ENCODE data around the gene USF3. TPM values are rescaled to one million over a fixed set of nuclear protein-coding genes. Genes with fewer than 3 reads are reported as not detected.

USF3 gene
- total and polyA plus RNA-seq, 2 of the 13 experiments (the other 11 are each of a cell fraction or from before 2014, with no cell fraction given): 6.3 to 15.2 TPM

- no peak for TF ChIP-seq ARID3A (IDR thresholded peaks at IDR 0.05; ENCODE audit: low read depth, low read length)
- no peak for TF ChIP-seq ZFAT (CRISPR knock-in tag; conservative IDR thresholded peaks at IDR 0.05)
- TF ChIP-seq ZFX (CRISPR knock-in tag; IDR thresholded peaks at IDR 0.05; ENCODE audit: low read depth): 0 out of 2 replicates have a peak, but pooled peaks have one; percentile 5
- TF ChIP-seq SOX13 (IDR thresholded peaks at IDR 0.05): peak; percentile 86
- TF ChIP-seq SOX13 (CRISPR knock-in tag; conservative IDR thresholded peaks at IDR 0.05 in 1 of 2, IDR thresholded peaks at IDR 0.05 in 1 of 2): peak in 1 of 2 experiments; percentile 6; a peak in 1 of 4 replicates
- no peak for TF ChIP-seq REST (IDR thresholded peaks at IDR 0.05; ENCODE audit: borderline replicate concordance in 1 of 2, low read depth in 1 of 2, low read length in 2 of 2)
- no peak for TF ChIP-seq HOXA7 (CRISPR knock-in tag; IDR thresholded peaks at IDR 0.05)
- no peak for TF ChIP-seq NPAS2 (CRISPR knock-in tag; IDR thresholded peaks at IDR 0.05; ENCODE audit: borderline replicate concordance)
- TF ChIP-seq ZNF232 (CRISPR knock-in tag; IDR thresholded peaks at IDR 0.05; ENCODE audit: borderline replicate concordance): no peak
- TF ChIP-seq ZNF33A (CRISPR knock-in tag; IDR thresholded peaks at IDR 0.05; ENCODE audit: borderline replicate concordance): no peak
- TF ChIP-seq GATAD1 (CRISPR knock-in tag; IDR thresholded peaks at IDR 0.05): peak; percentile 71
- no peak for TF ChIP-seq TBL1XR1 (IDR thresholded peaks at IDR 0.05; ENCODE audit: borderline replicate concordance, low read length, partially characterized antibody)
- TF ChIP-seq ZFP1 (CRISPR knock-in tag; IDR thresholded peaks at IDR 0.05): no peak
- no peak for TF ChIP-seq ZBTB7B (CRISPR knock-in tag; IDR thresholded peaks at IDR 0.05)
- no peak for TF ChIP-seq NONO (IDR thresholded peaks at IDR 0.05)
- 0 out of 2 replicates have a peak, but pooled peaks have one; percentile 11 for TF ChIP-seq NONO (CRISPR knock-in tag; conservative IDR thresholded peaks at IDR 0.05)
- 0 out of 2 replicates have a peak, but pooled peaks have one; percentile 40 for TF ChIP-seq ZBTB3 (CRISPR knock-in tag; IDR thresholded peaks at IDR 0.05; ENCODE audit: borderline replicate concordance, low read depth)
- no peak for TF ChIP-seq ZNF629 (CRISPR knock-in tag; conservative IDR thresholded peaks at IDR 0.05)
Observed at GRCh38 chr3:113696658-113697499, 437 bp upstream of the USF3 start (continued).
